Measurements from ENCODE around the gene SERPINA4. TPM values are rescaled to one million over a fixed set of nuclear protein-coding genes. Genes with fewer than 3 reads are reported as not detected.

SERPINA4 gene
- total and polyA plus RNA-seq, 2 of the 13 experiments (the other 11 are each of a cell fraction or from before 2014, with no cell fraction given), result 39.1 to 57.8 TPM

- TF ChIP-seq MTERF4 (CRISPR knock-in tag; IDR thresholded peaks at IDR 0.05) (no peak), ZFX (CRISPR knock-in tag; IDR thresholded peaks at IDR 0.05; ENCODE audit: low read depth) (peak; percentile 56), KMT2B (CRISPR knock-in tag; IDR thresholded peaks at IDR 0.05) (no peak), CENPX (CRISPR knock-in tag; IDR thresholded peaks at IDR 0.05) (no peak), RAD51 (IDR thresholded peaks at IDR 0.05; ENCODE audit: borderline replicate concordance) (no peak), ZFY (CRISPR knock-in tag; IDR thresholded peaks at IDR 0.05) (peak; percentile 53), TBP (CRISPR knock-in tag; IDR thresholded peaks at IDR 0.05) (no peak), LBX2 (CRISPR knock-in tag; IDR thresholded peaks at IDR 0.05; ENCODE audit: borderline replicate concordance) (no peak), FOXK2 (IDR thresholded peaks at IDR 0.05) (no peak), ZC3H13 (CRISPR knock-in tag; IDR thresholded peaks at IDR 0.05) (no peak), THAP9 (CRISPR knock-in tag; IDR thresholded peaks at IDR 0.05; ENCODE audit: borderline replicate concordance) (no peak), ZNF230 (CRISPR knock-in tag; IDR thresholded peaks at IDR 0.05) (no peak), REXO4 (CRISPR knock-in tag; IDR thresholded peaks at IDR 0.05; ENCODE audit: borderline replicate concordance) (no peak), SCMH1 (CRISPR knock-in tag; IDR thresholded peaks at IDR 0.05; ENCODE audit: borderline replicate concordance) (no peak), KDM1A (CRISPR knock-in tag; IDR thresholded peaks at IDR 0.05) (no peak), PATZ1 (CRISPR knock-in tag; IDR thresholded peaks at IDR 0.05) (no peak), ZNF33A (CRISPR knock-in tag; IDR thresholded peaks at IDR 0.05; ENCODE audit: borderline replicate concordance) (no peak), ZNF704 (CRISPR knock-in tag; IDR thresholded peaks at IDR 0.05; ENCODE audit: borderline replicate concordance) (0 out of 2 replicates have a peak, but pooled peaks have one; percentile 4)
Observed at GRCh38 chr14:94560751-94561655, at the start of gene SERPINA4 (continued).

Data from HepG2 (cell line).